ENCODE data around the gene CYP4A22.

GRCh38 chr1:47181955-47182675, 44.9 kb downstream of the CYP4A22 start:
- TF ChIP-seq TAF1 (IDR thresholded peaks at IDR 0.05; ENCODE audit: low read depth) (no peak), RAD21 (IDR thresholded peaks at IDR 0.05; ENCODE audit: low read depth) (no peak), CREB1 (IDR thresholded peaks at IDR 0.05; ENCODE audit: low read depth) (no peak), NFIC (IDR thresholded peaks at IDR 0.05) (no peak), TCF12 (IDR thresholded peaks at IDR 0.05; ENCODE audit: low read depth) (no peak), EGR1 (IDR thresholded peaks at IDR 0.05) (no peak), USF1 (IDR thresholded peaks at IDR 0.05) (no peak), ZBTB7A (IDR thresholded peaks at IDR 0.05; ENCODE audit: low read depth) (no peak)
- TF ChIP-seq, protein P1, sequence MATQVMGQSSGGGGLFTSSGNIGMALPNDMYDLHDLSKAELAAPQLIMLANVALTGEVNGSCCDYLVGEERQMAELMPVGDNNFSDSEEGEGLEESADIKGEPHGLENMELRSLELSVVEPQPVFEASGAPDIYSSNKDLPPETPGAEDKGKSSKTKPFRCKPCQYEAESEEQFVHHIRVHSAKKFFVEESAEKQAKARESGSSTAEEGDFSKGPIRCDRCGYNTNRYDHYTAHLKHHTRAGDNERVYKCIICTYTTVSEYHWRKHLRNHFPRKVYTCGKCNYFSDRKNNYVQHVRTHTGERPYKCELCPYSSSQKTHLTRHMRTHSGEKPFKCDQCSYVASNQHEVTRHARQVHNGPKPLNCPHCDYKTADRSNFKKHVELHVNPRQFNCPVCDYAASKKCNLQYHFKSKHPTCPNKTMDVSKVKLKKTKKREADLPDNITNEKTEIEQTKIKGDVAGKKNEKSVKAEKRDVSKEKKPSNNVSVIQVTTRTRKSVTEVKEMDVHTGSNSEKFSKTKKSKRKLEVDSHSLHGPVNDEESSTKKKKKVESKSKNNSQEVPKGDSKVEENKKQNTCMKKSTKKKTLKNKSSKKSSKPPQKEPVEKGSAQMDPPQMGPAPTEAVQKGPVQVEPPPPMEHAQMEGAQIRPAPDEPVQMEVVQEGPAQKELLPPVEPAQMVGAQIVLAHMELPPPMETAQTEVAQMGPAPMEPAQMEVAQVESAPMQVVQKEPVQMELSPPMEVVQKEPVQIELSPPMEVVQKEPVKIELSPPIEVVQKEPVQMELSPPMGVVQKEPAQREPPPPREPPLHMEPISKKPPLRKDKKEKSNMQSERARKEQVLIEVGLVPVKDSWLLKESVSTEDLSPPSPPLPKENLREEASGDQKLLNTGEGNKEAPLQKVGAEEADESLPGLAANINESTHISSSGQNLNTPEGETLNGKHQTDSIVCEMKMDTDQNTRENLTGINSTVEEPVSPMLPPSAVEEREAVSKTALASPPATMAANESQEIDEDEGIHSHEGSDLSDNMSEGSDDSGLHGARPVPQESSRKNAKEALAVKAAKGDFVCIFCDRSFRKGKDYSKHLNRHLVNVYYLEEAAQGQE (IDR thresholded peaks at IDR 0.05; ENCODE audit: low read depth): peak; percentile 26; the same call in 1 of the 2 replicates
- TF ChIP-seq, protein P2, sequence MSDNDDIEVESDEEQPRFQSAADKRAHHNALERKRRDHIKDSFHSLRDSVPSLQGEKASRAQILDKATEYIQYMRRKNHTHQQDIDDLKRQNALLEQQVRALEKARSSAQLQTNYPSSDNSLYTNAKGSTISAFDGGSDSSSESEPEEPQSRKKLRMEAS (IDR thresholded peaks at IDR 0.05): no peak

All from Ishikawa (cell line).